WTC11 (cell line): ENCODE data around the gene ANO2. TPM values are rescaled to one million over a fixed set of nuclear protein-coding genes. Genes with fewer than 3 reads are reported as not detected.
A peak's percentile ranks its signal among the peaks of the same experiment; 100 is the strongest.

ENCODE experiments used
- ATAC-seq: fragments of 200-7000 bp; cut with Tn5 transposase; 2 replicates; pipeline ENCODE4 v1.10.0; 2021; ENCODE audit warnings: mild to moderate bottlenecking, moderate library complexity
- CTCF ChIA-PET: fragments of 300-600 bp; sonication (Branson Sonifier 250); formaldehyde crosslinking; loops from one replicate; lab custom pipeline; 2021; ENCODE audit warnings: antibody characterized with exemption; lab: Charles Lee
- POLR2A ChIA-PET: fragments of 350-600 bp; sonication (Branson Sonifier 250); formaldehyde crosslinking; loops from one replicate; lab custom pipeline; 2021; ENCODE audit warnings: antibody characterized with exemption; lab: Charles Lee
- DNase-seq: peaks from one replicate; pipeline ENCODE4 v3.0.0; 2021; ENCODE audit warnings: low spot score
- H3K27ac Mint-ChIP-seq: 2 replicates; pipeline ENCODE4 v1.8.0; 2021; ENCODE audit warnings: mixed read lengths
- H3K27me3 Mint-ChIP-seq: 2 replicates; pipeline ENCODE4 v1.8.0; 2021; ENCODE audit warnings: low read depth, mild to moderate bottlenecking, moderate library complexity, mixed read lengths
- H3K36me3 Mint-ChIP-seq: 2 replicates; pipeline ENCODE4 v1.8.0; 2021; ENCODE audit warnings: mixed read lengths
- H3K4me1 Mint-ChIP-seq: 2 replicates; pipeline ENCODE4 v1.8.0; 2022; ENCODE audit warnings: mixed read lengths
- H3K4me3 Mint-ChIP-seq: 2 replicates; pipeline ENCODE4 v1.8.0; 2021; ENCODE audit warnings: mild to moderate bottlenecking, moderate library complexity, mixed read lengths
- H3K9me3 Mint-ChIP-seq: 2 replicates; pipeline ENCODE4 v1.8.0; 2021; ENCODE audit warnings: mixed read lengths
- AFF4 ChIP-seq: sonication (generic); formaldehyde crosslinking; IDR thresholded peaks from 2 replicates; pipeline ENCODE4 v1.8.1; 2023; ENCODE audit warnings: mild to moderate bottlenecking, missing genetic modification reagents, borderline replicate concordance
- ARID4B ChIP-seq: sonication (generic); formaldehyde crosslinking; IDR thresholded peaks from 2 replicates; pipeline ENCODE4 v1.8.0; 2023; ENCODE audit warnings: missing genetic modification reagents, mild to moderate bottlenecking, borderline replicate concordance
- ATF2 ChIP-seq: sonication (generic); formaldehyde crosslinking; IDR thresholded peaks from 2 replicates; pipeline ENCODE4 v1.8.1; 2022; ENCODE audit warnings: low read depth, missing genetic modification reagents, borderline replicate concordance
- E2F1 ChIP-seq: sonication (generic); formaldehyde crosslinking; IDR thresholded peaks from 2 replicates; pipeline ENCODE4 v1.8.0; 2022; ENCODE audit warnings: mild to moderate bottlenecking, missing genetic modification reagents
- E2F4 ChIP-seq: sonication (generic); formaldehyde crosslinking; IDR thresholded peaks from 2 replicates; pipeline ENCODE4 v1.8.1; 2022; ENCODE audit warnings: low read depth, mild to moderate bottlenecking, moderate library complexity, missing genetic modification reagents, borderline replicate concordance
- IRF2 ChIP-seq: sonication (generic); formaldehyde crosslinking; IDR thresholded peaks from 2 replicates; pipeline ENCODE4 v1.8.0; 2022; ENCODE audit warnings: low read depth, missing genetic modification reagents, borderline replicate concordance
- MAX ChIP-seq: sonication (generic); formaldehyde crosslinking; IDR thresholded peaks from 2 replicates; pipeline ENCODE4 v1.8.0; 2022; ENCODE audit warnings: mild to moderate bottlenecking, missing genetic modification reagents
- NFATC4 ChIP-seq: fragments of 250-450 bp; sonication (Bioruptor Pico); IDR thresholded peaks from 2 replicates; pipeline ENCODE4 v1.9.0; 2021; ENCODE audit warnings: mild to moderate bottlenecking
- NFE2L1 ChIP-seq: sonication (generic); formaldehyde crosslinking; IDR thresholded peaks from 2 replicates; pipeline ENCODE4 v1.8.1; 2023; ENCODE audit warnings: missing genetic modification reagents
- PREB ChIP-seq: sonication (generic); formaldehyde crosslinking; IDR thresholded peaks from 2 replicates; pipeline ENCODE4 v1.8.1; 2022; ENCODE audit warnings: mild to moderate bottlenecking, missing genetic modification reagents, moderate library complexity, borderline replicate concordance
- RORB ChIP-seq: fragments of 250-450 bp; sonication (Bioruptor Pico); IDR thresholded peaks from 2 replicates; pipeline ENCODE4 v1.9.0; 2021; ENCODE audit warnings: mild to moderate bottlenecking
- TEAD1 ChIP-seq: sonication (generic); formaldehyde crosslinking; IDR thresholded peaks from 2 replicates; pipeline ENCODE4 v1.8.0; 2022; ENCODE audit warnings: mild to moderate bottlenecking, missing genetic modification reagents
- ZBTB43 ChIP-seq: sonication (generic); formaldehyde crosslinking; IDR thresholded peaks from 2 replicates; pipeline ENCODE4 v1.8.1; 2023; ENCODE audit warnings: mild to moderate bottlenecking, missing genetic modification reagents
- ZNF232 ChIP-seq: sonication (generic); formaldehyde crosslinking; IDR thresholded peaks from 2 replicates; pipeline ENCODE4 v1.8.0; 2022; ENCODE audit warnings: mild to moderate bottlenecking, missing genetic modification reagents
- ZNF423 ChIP-seq: fragments of 250-450 bp; sonication (Bioruptor Pico); IDR thresholded peaks from 2 replicates; pipeline ENCODE4 v2.1.2; 2022; ENCODE audit warnings: mild to moderate bottlenecking, moderate library complexity
- ZNF512 ChIP-seq: sonication (generic); formaldehyde crosslinking; IDR thresholded peaks from 2 replicates; pipeline ENCODE4 v1.8.1; 2022; ENCODE audit warnings: missing genetic modification reagents, borderline replicate concordance
- total RNA-seq: library from RNA; stranded (reverse); gene quantifications from 3 replicates; pipeline ENCODE4 v1.2.3, GENCODE V29; 2021

The ANO2 gene
- total RNA-seq, 1 experiment from 2014 or later: 2.8 TPM

GRCh38 chr12:5650281-5650680 lies 294.8 kb downstream of the ANO2 start (continued):
- no peak for TF ChIP-seq AFF4 (CRISPR knock-in tag)
- no peak for TF ChIP-seq ZNF512 (CRISPR knock-in tag)
- no peak for TF ChIP-seq E2F4 (CRISPR knock-in tag)
- TF ChIP-seq PREB (CRISPR knock-in tag): no peak
- TF ChIP-seq ATF2 (CRISPR knock-in tag): no peak
- no peak for TF ChIP-seq TEAD1 (CRISPR knock-in tag)

GRCh38 chr12:5648692-5649359 lies 296.2 kb downstream of the ANO2 start:
- no peak overlapping the region for H3K4me3 Mint-ChIP-seq
- TF ChIP-seq ZBTB43 (CRISPR knock-in tag) (no peak), RORB (no peak), MAX (0 out of 2 replicates have a peak, but pooled peaks have one; percentile 23), NFATC4 (no peak), E2F1 (CRISPR knock-in tag) (no peak), IRF2 (CRISPR knock-in tag) (no peak), ZNF232 (CRISPR knock-in tag) (no peak), NFE2L1 (no peak), ZNF423 (CRISPR knock-in tag) (peak; percentile 91), ARID4B (CRISPR knock-in tag) (no peak)

More at GRCh38 chr12:5648692-5649359, 296.2 kb downstream of the ANO2 start:
- Mint-ChIP-seq H3K9me3 (peaks cover 6% of the 10 kb centered on the region), H3K27me3 (no peaks in the 10 kb centered on the region), H3K27ac (no peak overlapping the region; the same call in 1 of the 2 replicates), H3K4me1 (peaks cover 11% of the 10 kb centered on the region), H3K36me3 (no peaks in the 10 kb centered on the region)
- peak; percentile 48 for DNase-seq
- ATAC-seq: peak; percentile 99
- ChIA-PET POLR2A (no interaction called here), CTCF (interaction anchor here (0.5 to 2.6 kb wide), 43 partner anchors 10 to 465 kb away, joined by 3 to 17 read pairs (median 4); no protein-coding TSS in a partner anchor)
